Superior temporal gyrus (tissue), 1 donor: ENCODE data around the gene SOSTDC1.

ENCODE experiments used
- DNase-seq: peaks from one replicate; pipeline ENCODE4 v3.0.0-alpha.2; 2016; ENCODE audit errors: extremely low spot score

SOSTDC1 gene

GRCh38 chr7:16419859-16420258 lies 45.7 kb downstream of the SOSTDC1 start:
- DNase-seq, result no peak

- no peak for DNase-seq
Observed at GRCh38 chr7:16419126-16419525, 46.4 kb downstream of the SOSTDC1 start.

GRCh38 chr7:16417906-16418305 lies 47.6 kb downstream of the SOSTDC1 start:
- DNase-seq, result no peak

GRCh38 chr7:16416289-16417282 lies 49.0 kb downstream of the SOSTDC1 start:
- no peak for DNase-seq

- DNase-seq, result no peak
Observed at GRCh38 chr7:16412274-16413254, 53.0 kb downstream of the SOSTDC1 start.
